ENCODE measurements around the gene ISCU.

The ISCU gene

DNA sequence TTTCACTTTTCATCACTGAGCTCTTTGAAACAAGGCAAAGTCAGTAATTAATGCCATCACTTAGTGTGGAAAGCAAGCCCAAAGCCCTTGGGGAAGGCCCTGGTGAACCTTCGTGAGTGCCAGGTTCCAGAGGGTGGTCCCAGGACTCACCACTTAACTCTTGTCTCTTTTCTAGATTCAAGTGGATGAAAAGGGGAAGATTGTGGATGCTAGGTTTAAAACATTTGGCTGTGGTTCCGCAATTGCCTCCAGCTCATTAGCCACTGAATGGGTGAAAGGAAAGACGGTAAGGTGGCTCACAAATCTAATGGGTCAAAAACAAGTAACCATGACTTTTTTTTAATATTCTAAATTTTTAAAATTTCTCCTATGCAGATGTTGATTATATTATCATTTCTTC, 2.8 kb downstream of the ISCU start:
- Histone ChIP-seq H3K27me3 (replicated peaks) (no peaks in the 10 kb centered on the region), H3K4me3 (ENCODE audit: low read depth, low read length) (no peak overlapping the region), H3K36me3 (replicated peaks) (peaks cover 35% of the 10 kb centered on the region), H3K27ac (no peak overlapping the region)
- in situ Hi-C loops (cut with HindIII; ENCODE audit: low pct_ligation_motif_present, low sequenced_read_pairs), result no loop called here
- TF ChIP-seq, protein P1, sequence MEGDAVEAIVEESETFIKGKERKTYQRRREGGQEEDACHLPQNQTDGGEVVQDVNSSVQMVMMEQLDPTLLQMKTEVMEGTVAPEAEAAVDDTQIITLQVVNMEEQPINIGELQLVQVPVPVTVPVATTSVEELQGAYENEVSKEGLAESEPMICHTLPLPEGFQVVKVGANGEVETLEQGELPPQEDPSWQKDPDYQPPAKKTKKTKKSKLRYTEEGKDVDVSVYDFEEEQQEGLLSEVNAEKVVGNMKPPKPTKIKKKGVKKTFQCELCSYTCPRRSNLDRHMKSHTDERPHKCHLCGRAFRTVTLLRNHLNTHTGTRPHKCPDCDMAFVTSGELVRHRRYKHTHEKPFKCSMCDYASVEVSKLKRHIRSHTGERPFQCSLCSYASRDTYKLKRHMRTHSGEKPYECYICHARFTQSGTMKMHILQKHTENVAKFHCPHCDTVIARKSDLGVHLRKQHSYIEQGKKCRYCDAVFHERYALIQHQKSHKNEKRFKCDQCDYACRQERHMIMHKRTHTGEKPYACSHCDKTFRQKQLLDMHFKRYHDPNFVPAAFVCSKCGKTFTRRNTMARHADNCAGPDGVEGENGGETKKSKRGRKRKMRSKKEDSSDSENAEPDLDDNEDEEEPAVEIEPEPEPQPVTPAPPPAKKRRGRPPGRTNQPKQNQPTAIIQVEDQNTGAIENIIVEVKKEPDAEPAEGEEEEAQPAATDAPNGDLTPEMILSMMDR (IDR thresholded peaks at IDR 0.05; ENCODE audit: low read depth, low read length, missing control alignments), result no peak
- DNase-seq, result no peak

GRCh38 chr12:108565976-108566375, 3.6 kb downstream of the ISCU start:
- TF ChIP-seq, protein P1 (IDR thresholded peaks at IDR 0.05; ENCODE audit: low read depth, low read length, missing control alignments), result no peak
- in situ Hi-C loops (cut with HindIII; ENCODE audit: low pct_ligation_motif_present, low sequenced_read_pairs), result no loop called here
- Histone ChIP-seq H3K4me3 (ENCODE audit: low read depth, low read length) (no peak overlapping the region), H3K27ac (no peak overlapping the region), H3K36me3 (replicated peaks) (peaks cover 35% of the 10 kb centered on the region), H3K27me3 (replicated peaks) (no peaks in the 10 kb centered on the region)
- DNase-seq, result peak; percentile 58

GRCh38 chr12:108566452-108566851, 4.1 kb downstream of the ISCU start:
- in situ Hi-C loops (cut with HindIII; ENCODE audit: low pct_ligation_motif_present, low sequenced_read_pairs), result no loop called here
- DNase-seq, result no peak
- Histone ChIP-seq H3K27ac (no peak overlapping the region), H3K27me3 (replicated peaks) (no peaks in the 10 kb centered on the region), H3K4me3 (ENCODE audit: low read depth, low read length) (no peak overlapping the region), H3K36me3 (replicated peaks) (peaks cover 35% of the 10 kb centered on the region)
- TF ChIP-seq, protein P1 (IDR thresholded peaks at IDR 0.05; ENCODE audit: low read depth, low read length, missing control alignments), result no peak

GRCh38 chr12:108567406-108568337, 5.3 kb downstream of the ISCU start:
- TF ChIP-seq, protein P1 (IDR thresholded peaks at IDR 0.05; ENCODE audit: low read depth, low read length, missing control alignments), result no peak
- peaks cover 35% of the 10 kb centered on the region for H3K36me3 ChIP-seq (replicated peaks)
- in situ Hi-C loops (cut with HindIII; ENCODE audit: low pct_ligation_motif_present, low sequenced_read_pairs), result no loop called here
- no peak for DNase-seq
- no peak overlapping the region for H3K4me3 ChIP-seq (ENCODE audit: low read depth, low read length)
- no peaks in the 10 kb centered on the region for H3K27me3 ChIP-seq (replicated peaks)
- H3K27ac ChIP-seq, result no peak overlapping the region

- H3K27ac ChIP-seq, result no peak overlapping the region
- TF ChIP-seq, protein P1 (IDR thresholded peaks at IDR 0.05; ENCODE audit: low read depth, low read length, missing control alignments), result no peak
- H3K4me3 ChIP-seq (ENCODE audit: low read depth, low read length), result no peak overlapping the region
- no peak for DNase-seq
- peaks cover 35% of the 10 kb centered on the region for H3K36me3 ChIP-seq (replicated peaks)
- H3K27me3 ChIP-seq (replicated peaks), result no peaks in the 10 kb centered on the region
- in situ Hi-C loops (cut with HindIII; ENCODE audit: low pct_ligation_motif_present, low sequenced_read_pairs), result no loop called here
These were observed 6.2 kb downstream of the ISCU start for GRCh38 chr12:108568338-108569154.

Data from brain microvascular endothelial cell (primary cell).